GM12865 (cell line): ENCODE data around the gene C19orf85.

Source experiments
- DNase-seq: peaks from one replicate; pipeline ENCODE4 v3.0.0; 2010; ENCODE audit warnings: low read depth
- H3K4me3 ChIP-seq: 2 replicates; pipeline ENCODE4 v1.5.1; 2011; ENCODE audit warnings: mild to moderate bottlenecking, low read depth, low read length, control low read depth
- CTCF ChIP-seq: IDR thresholded peaks from 2 replicates; pipeline ENCODE4 v1.5.1; 2011; ENCODE audit warnings: low read length, control low read depth, low read depth, inconsistent platforms; ENCODE audit not compliant: insufficient read depth; ENCODE audit errors: missing control alignments

Gene C19orf85

GRCh38 chr19:55464662-55465054 is at the start of gene C19orf85:
C19orf85 (minus strand) TSS chr19:55464751; CDS start chr19:55464554, 197 bp downstream.
- DNase-seq, result no peak
- no peak for TF ChIP-seq CTCF
- H3K4me3 ChIP-seq, result no peak within 1 kb of the TSS

GRCh38 chr19:55508120-55508519 is 43.6 kb upstream of the C19orf85 start:
- DNase-seq, result no peak
- TF ChIP-seq CTCF, result no peak
- no peak overlapping the region for H3K4me3 ChIP-seq

GRCh38 chr19:55504981-55505380 is 40.4 kb upstream of the C19orf85 start:
- no peak for TF ChIP-seq CTCF
- H3K4me3 ChIP-seq, result no peak overlapping the region
- no peak for DNase-seq

- DNase-seq, result no peak
- no peak overlapping the region; the same call in 1 of the 2 replicates for H3K4me3 ChIP-seq
- TF ChIP-seq CTCF, result no peak
These were observed 39.7 kb upstream of the C19orf85 start for GRCh38 chr19:55504252-55504603.

- TF ChIP-seq CTCF, result peak; percentile 97
- H3K4me3 ChIP-seq, result peak overlapping the region; percentile 43
- peak; percentile 94 for DNase-seq
These were observed 39.1 kb upstream of the C19orf85 start for GRCh38 chr19:55503502-55504251.

- no peak for DNase-seq
- no peak overlapping the region for H3K4me3 ChIP-seq
- TF ChIP-seq CTCF, result no peak
These were observed 38.6 kb upstream of the C19orf85 start for GRCh38 chr19:55503157-55503501.

GRCh38 chr19:55502197-55502952 is 37.8 kb upstream of the C19orf85 start:
- TF ChIP-seq CTCF, result no peak
- H3K4me3 ChIP-seq, result no peak overlapping the region
- no peak for DNase-seq
